Bronchial epithelial cell (primary cell): ENCODE data around the gene JAZF1. TPM values are rescaled to one million over a fixed set of nuclear protein-coding genes. Genes with fewer than 3 reads are reported as not detected.

Experiments
- DNase-seq: peaks from one replicate; pipeline ENCODE4 v3.0.0-alpha.2; 2010; ENCODE audit warnings: low read depth
- FAIRE-seq: peaks from 2 replicates; lab custom pipeline; 2011; peaks lifted over from hg19 to GRCh38; lab: Jason Lieb, UNC
- H3K27me3 ChIP-seq: 2 replicates; pipeline ENCODE4 v1.5.1; 2011; ENCODE audit warnings: low read length; ENCODE audit not compliant: control insufficient read depth, insufficient read depth
- H3K36me3 ChIP-seq: 2 replicates; pipeline ENCODE4 v1.5.1; 2011; ENCODE audit warnings: low read length; ENCODE audit not compliant: control insufficient read depth, insufficient read depth
- H3K4me3 ChIP-seq: 2 replicates; pipeline ENCODE4 v1.5.1; 2011; ENCODE audit warnings: mild to moderate bottlenecking, low read depth, low read length, control low read depth
- total RNA-seq: library from RNA; depleted of rRNA; stranded (reverse); fragments of >200 nt; gene quantifications from 2 replicates; pipeline ENCODE4 v1.2.1, GENCODE V29; 2014
- TF ChIP-seq, protein P1 (sequence below): IDR thresholded peaks from 2 replicates; pipeline ENCODE4 v1.5.1; 2011; ENCODE audit warnings: mild to moderate bottlenecking, moderate library complexity, low read length, control low read depth, inconsistent platforms; ENCODE audit not compliant: insufficient read depth, severe bottlenecking

The JAZF1 gene
- total RNA-seq, 1 donor from 2014 or later, result 1.1 TPM

- TF ChIP-seq, protein P1, sequence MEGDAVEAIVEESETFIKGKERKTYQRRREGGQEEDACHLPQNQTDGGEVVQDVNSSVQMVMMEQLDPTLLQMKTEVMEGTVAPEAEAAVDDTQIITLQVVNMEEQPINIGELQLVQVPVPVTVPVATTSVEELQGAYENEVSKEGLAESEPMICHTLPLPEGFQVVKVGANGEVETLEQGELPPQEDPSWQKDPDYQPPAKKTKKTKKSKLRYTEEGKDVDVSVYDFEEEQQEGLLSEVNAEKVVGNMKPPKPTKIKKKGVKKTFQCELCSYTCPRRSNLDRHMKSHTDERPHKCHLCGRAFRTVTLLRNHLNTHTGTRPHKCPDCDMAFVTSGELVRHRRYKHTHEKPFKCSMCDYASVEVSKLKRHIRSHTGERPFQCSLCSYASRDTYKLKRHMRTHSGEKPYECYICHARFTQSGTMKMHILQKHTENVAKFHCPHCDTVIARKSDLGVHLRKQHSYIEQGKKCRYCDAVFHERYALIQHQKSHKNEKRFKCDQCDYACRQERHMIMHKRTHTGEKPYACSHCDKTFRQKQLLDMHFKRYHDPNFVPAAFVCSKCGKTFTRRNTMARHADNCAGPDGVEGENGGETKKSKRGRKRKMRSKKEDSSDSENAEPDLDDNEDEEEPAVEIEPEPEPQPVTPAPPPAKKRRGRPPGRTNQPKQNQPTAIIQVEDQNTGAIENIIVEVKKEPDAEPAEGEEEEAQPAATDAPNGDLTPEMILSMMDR, result no peak
- FAIRE-seq (peak; percentile 7), DNase-seq (no peak)
- H3K36me3 ChIP-seq, result no peaks in the 10 kb centered on the region
- H3K27me3 ChIP-seq, result no peaks in the 10 kb centered on the region
- no peak overlapping the region for H3K4me3 ChIP-seq
Measured at GRCh38 chr7:27834179-27834921, 346.2 kb downstream of the JAZF1 start.

DNA sequence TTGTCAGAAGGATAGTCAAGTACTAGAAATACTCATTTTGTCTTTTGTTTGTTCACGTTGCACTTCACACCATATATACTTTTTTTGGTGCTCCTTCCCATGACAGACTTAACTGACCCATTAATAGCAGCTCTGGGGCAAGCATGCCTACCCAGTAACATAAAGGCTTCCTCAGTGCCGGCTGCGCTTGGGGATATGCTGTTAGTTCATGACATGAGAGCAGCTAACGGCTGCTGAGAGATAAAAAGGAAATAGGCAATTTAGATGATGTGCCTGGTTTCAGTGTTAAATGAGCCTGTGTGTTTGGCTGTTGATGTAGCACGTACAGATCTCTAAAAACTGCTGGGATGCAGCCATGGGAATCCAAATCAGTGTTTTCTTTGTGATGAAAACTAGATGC, 354.2 kb downstream of the JAZF1 start:
- H3K36me3 ChIP-seq, result no peaks in the 10 kb centered on the region

DNA sequence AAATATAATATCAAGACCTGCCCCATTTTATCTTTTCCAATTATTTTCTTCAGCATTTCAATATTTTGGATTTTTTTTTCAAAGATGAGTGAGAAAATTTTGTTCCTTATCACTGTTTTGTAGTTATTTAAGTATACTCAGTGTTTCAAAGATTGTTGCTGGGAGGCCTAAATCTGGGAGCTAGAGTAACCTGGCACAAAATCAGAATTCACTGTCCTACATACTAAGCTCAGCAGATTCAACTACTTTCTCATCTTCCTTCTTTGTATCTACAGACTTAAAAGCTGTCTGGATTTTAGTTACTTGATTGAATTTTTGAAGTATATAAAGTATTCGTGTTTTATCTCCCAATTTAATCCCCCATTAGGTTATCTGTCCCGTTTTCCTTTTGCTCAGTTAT, 354.7 kb downstream of the JAZF1 start:
- TF ChIP-seq, protein P1, result no peak
- no peak overlapping the region for H3K4me3 ChIP-seq

More for the DNA sequence above, 354.2 kb downstream of the JAZF1 start:
- FAIRE-seq (no peak), DNase-seq (no peak)
- TF ChIP-seq, protein P1, result no peak
- no peaks in the 10 kb centered on the region for H3K27me3 ChIP-seq
- no peak overlapping the region for H3K4me3 ChIP-seq

GRCh38 chr7:27822245-27822644, 358.4 kb downstream of the JAZF1 start:
- Histone ChIP-seq H3K36me3 (peaks cover 1% of the 10 kb centered on the region), H3K4me3 (no peak overlapping the region), H3K27me3 (no peaks in the 10 kb centered on the region)
- TF ChIP-seq, protein P1, result no peak
- FAIRE-seq (no peak), DNase-seq (no peak)

More for the DNA sequence above, 354.7 kb downstream of the JAZF1 start:
- FAIRE-seq (no peak), DNase-seq (no peak)
- Histone ChIP-seq H3K36me3 (no peaks in the 10 kb centered on the region), H3K27me3 (no peaks in the 10 kb centered on the region)

DNA sequence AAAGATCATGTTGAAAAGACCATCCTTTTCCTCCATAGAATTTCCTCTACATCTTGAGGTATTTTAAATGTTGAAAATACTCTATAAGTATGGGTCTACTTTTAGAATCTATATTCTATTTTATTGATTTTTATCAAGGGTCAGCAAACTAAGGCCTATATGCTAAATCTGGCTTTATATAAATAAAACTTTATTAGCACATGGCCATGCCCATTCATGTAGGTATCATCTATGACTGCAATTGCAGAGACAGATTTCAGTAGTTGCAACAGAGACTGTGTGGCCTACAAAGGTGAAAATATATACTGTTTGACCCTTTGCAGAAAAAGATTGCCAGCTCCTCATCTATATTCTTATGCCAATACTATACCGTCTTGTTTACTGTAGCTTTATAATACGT, 367.9 kb downstream of the JAZF1 start:
- FAIRE-seq (no peak), DNase-seq (no peak)
- Histone ChIP-seq H3K27me3 (no peaks in the 10 kb centered on the region), H3K4me3 (no peak overlapping the region), H3K36me3 (peaks cover 1% of the 10 kb centered on the region)
- TF ChIP-seq, protein P1, result no peak
